GM21515 (cell line): Measurements from ENCODE around the gene MSANTD3.
"Not testable (repeated sequence)": the region's sequence is repeated elsewhere in the genome, so short reads cannot be mapped to it uniquely, and the experiment has no call there.

Source experiments
- ATAC-seq: cut with Tn5 transposase; IDR thresholded peaks from one replicate; pipeline ENCODE4 v1.9.1; 2021; ENCODE audit not compliant: unreplicated experiment

MSANTD3 gene, protein sequence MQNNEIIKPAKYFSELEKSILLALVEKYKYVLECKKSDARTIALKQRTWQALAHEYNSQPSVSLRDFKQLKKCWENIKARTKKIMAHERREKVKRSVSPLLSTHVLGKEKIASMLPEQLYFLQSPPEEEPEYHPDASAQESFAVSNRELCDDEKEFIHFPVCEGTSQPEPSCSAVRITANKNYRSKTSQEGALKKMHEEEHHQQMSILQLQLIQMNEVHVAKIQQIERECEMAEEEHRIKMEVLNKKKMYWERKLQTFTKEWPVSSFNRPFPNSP

DNA sequence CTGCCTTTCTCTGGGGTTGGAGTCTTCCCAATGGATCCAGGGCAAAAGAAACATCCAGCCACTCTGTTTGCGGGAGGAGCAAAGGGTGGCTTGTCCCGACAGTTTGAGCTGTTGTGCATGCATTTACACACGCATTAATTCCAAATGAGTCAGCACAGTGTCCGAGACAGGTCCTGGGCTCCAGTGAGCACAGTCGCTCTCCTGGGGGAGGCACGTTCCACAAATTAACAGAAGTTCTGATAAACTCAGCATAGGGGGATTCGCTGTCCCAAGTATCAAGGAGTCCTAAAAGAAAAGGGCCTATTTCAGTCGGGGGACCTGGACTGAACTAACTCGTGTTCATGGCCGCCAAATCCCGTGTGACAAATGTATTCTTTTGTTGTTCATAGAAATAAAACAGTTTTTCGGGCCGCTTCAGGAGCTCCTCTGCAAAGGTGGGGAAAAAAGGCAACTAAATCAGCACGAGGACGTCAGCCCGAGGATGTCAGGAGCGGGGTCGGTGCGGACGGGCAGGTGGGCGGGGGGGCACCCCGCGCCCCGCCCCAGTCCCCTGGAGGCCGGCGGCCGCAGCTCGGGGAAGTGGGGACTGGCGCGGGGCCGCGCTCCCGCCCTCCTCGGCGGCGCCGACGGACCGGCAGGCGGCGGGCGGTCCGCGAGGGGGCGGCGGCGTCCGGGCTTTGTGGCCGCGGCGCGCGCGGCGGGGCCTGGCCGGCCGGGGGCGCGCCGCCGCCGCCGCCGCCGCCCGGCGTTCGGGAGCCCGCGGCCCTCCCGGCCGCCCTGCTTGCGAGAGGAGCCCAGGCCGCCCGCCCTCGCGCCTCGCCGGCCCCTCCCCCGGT, at the start of gene MSANTD3:
TSS of gene MSANTD3 (plus strand) at position 614 of the 836 bp plus-strand sequence. CDS start 14,796 bp downstream, outside the sequence.
- ATAC-seq = peak; percentile 75

GRCh38 chr9:100379862-100380261, 47.1 kb upstream of the MSANTD3 start:
- ATAC-seq = no peak

DNA sequence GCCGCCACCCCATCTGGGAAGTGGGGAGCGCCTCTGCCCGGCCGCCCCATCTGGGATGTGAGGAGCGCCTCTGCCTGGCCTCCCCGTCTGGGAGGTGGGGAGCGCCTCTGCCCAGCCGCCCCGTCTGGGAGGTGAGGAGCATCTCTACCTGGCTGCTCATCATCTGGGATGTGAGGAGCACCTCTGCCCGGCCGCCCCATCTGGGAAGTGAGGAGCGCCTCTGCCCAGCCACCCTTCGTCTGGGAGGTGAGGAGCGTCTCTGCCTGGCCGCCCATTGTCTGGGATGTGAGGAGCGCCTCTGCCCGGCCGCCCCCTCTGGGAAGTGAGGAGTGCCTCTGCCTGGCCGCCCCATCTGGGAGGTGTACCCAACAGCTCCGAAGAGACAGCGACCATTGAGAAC, 34.0 kb upstream of the MSANTD3 start:
- not testable (repeated sequence) for ATAC-seq

DNA sequence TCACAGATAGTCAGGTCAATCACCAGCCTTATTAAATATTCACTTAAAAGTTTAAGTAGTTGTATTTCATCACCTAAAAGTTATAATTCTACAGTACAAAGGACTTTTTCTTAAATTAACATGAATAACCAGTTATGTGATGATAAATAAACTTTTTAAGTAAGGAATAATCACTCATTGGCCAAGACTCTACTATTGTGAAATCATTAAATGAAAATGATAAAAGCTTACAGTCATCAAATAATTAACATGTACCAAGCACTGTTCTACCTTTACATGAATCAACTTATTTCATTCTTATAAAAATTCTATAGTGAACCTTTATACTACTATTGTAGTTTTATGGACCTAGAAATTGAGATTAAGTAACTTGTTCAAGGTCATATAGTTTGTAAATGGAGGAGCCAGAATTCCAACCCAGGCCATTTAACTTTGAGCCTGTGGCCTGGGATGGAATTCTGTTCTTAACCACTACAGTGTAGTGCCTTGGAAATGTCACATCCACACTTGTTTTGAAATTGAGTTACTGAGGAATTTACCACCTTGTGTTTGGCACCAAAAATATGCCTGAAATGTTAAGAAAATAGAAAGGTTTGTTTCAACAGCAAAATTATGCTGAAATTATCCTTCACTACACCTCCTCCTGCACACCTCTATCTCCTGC, 32.8 kb upstream of the MSANTD3 start:
- no peak for ATAC-seq

- ATAC-seq = no peak
These were observed 32.1 kb upstream of the MSANTD3 start for GRCh38 chr9:100394816-100395215.

GRCh38 chr9:100396769-100397168, 30.2 kb upstream of the MSANTD3 start:
- ATAC-seq = no peak

DNA sequence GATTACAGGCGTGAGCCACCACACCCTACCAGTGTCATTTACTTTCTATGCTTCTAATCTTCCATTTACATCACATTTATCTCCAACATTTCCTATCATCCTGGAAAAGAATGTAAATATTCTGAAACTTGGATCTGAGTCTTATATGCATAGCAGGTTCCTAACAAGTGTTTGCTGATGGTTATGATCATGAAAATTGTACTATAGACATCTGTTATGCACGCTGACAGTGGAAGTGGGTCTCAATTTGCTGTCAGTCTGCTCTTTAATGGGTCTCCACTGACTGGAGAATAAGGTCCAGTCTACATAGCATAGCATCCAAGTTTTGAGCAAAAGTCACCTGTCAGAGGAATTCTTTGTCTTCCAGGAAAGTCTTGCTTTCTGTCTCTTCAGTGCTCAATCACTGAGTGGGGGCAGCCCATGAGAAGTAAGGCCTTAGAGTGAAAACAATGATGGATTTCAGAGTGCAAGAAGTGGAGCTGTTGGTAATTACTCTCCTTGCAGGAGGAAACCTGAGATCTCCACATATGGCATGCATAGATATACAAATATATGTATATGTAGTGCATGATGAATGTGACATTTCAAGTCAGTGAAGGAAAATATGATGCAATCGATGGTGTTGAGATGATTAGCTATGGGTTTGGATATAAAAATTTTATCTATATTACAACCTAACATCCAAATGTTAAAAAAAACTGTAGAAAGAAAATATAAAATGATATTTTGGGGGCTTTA, 29.2 kb upstream of the MSANTD3 start:
- no peak for ATAC-seq

DNA sequence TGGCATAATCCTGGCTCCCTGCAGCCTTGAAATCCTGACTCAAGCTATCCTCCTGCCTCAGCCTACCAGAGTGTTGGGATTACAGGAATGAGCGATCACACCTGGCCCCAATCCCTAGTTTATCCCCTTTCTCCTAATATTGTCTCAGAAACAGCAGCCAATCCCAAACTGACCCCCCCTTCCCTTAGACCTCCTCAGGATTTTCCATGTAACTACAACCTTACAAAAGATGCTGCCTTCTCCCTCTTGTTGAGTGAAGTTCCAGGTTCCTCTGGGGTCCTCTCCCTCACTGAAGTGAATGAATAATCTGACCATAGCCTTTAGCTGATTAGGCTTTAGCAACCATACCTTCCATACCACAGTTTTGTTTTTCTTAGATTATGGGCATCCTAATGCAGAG, 25.9 kb upstream of the MSANTD3 start:
- no peak for ATAC-seq

DNA sequence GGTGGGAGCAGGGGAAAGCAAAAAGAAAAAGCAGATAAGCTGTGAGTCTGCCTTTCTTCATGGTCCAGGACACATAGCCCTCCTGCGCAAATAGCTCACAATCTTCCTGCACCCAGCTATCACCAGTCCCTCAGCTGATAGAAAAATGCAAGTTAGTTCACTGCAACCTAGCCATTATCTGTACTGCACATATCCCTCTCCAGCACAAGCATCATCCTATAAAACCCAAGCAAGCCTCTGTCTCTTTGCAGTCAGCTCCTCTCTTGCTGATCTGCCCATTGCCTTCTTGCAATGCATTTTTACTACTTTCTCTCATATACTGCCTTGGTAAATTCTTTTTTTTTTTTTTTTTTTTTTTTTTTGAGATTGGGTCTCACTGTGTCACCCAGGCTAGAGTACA, 20.0 kb upstream of the MSANTD3 start:
- no peak for ATAC-seq

DNA sequence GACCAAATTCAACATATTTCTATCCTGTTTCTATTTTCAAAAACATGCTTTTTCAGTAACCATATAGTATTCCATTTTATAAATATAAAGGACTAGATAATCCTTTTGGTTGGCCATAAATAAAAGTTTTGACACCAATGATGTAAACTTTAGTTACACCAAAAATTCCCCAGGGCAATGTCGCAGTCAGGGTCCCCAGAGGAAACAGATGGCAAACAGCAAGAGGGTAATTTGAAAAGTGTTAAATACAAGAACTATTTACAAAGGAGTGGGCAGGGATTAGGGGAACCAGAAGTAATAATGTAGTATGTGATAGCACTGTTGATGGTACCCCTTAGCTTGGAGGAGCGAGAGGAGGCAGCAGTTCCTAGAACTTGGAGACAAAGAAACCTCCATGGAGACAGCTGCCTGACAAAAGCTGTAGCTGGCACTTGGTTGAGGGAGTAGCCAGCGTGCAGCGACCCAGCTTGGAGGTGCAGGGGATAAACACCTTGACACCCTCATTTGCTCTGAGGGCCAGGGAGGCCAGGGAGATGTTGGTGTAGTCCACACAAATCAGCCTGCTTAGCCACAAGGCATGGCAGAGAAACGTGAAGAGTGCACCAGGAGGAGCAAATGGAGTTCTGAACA, 18.3 kb upstream of the MSANTD3 start:
- ATAC-seq = no peak

GRCh38 chr9:100409176-100409556, 17.8 kb upstream of the MSANTD3 start:
- ATAC-seq = no peak

DNA sequence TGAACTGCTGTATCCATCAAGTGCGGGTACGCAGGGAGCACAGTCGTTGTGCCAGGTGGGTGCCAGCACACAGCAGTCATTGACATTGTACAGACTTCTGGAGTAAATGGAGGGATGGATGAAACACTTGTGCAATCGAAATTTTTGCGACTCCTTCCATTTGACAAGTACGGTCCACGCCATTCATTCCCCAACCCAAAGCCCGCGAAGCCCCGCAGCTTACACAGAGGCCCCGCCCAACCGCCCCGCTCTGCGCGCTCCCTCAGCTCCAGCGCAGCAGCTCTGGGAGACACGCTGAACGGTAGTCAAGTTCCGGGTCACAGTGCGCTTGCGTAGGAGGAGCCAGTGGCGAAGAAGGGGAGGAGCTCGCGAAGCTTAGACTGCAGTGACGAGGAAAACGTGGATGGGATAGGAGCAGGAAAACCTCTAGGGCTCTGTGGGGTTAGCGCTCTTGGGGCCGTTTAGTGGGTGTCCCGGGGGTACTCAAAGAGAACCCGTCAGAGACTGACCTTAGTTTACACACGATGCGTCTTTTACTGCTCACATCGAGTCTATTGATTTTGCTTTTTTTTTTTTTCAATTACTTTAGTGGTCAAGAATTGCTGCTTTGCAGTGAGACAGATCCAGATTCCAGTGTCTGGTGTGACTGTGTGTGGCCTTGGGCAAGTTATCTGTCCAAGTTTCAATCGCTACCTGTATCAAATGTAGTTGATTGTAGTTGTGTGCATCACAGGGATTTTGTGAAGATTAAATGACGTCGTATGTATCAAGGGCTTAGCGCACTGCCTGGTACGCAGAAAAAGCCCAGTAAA, 15.3 kb upstream of the MSANTD3 start:
- peak; percentile 100 for ATAC-seq

GRCh38 chr9:100413839-100414420, 13.0 kb upstream of the MSANTD3 start:
- no peak for ATAC-seq

DNA sequence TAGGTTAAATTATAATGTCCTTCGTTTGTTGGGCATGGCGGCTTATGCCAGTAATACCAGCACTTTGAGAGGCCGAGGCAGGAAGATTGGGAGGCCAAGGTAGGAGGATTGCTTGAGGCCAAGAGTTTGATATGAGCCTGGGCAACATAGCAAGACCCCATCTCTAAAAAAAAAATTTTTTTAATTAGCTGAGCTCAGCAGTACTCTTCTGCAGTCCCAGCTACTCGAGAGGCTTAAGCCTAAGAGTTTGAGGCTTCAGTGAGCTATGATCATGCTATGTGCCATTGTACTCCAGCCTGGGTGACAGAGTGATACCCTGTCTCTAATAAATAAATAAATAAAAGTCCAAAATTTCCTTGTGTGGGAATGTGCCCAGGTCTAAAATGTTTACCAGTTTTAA, 9.1 kb upstream of the MSANTD3 start:
- ATAC-seq = no peak

- no peak for ATAC-seq
These were observed 7.8 kb upstream of the MSANTD3 start for GRCh38 chr9:100419166-100419565.

- ATAC-seq = not testable (repeated sequence)
These were observed 5.8 kb upstream of the MSANTD3 start for GRCh38 chr9:100421116-100421515.

- no peak for ATAC-seq
These were observed 1.2 kb upstream of the MSANTD3 start for GRCh38 chr9:100425758-100426157.

GRCh38 chr9:100426189-100426529, 784 bp upstream of the MSANTD3 start:
- no peak for ATAC-seq
